NB4 (cell line): ENCODE results near the gene HOXD1.

ENCODE experiments used
- DNase-seq: peaks from one replicate; pipeline ENCODE4 v3.0.0; 2010; ENCODE audit warnings: low read depth
- H3K4me3 ChIP-seq: one replicate; pipeline ENCODE4 v1.5.1; 2011; ENCODE audit warnings: mild to moderate bottlenecking, low read depth, low read length, moderate library complexity
- CTCF ChIP-seq: IDR thresholded peaks from one replicate; pipeline ENCODE4 v1.5.1; 2012; ENCODE audit warnings: low read depth, low read length
- MAX ChIP-seq: IDR thresholded peaks from 2 replicates; pipeline ENCODE4 v1.6.1; 2011; ENCODE audit warnings: low read depth, low read length
- MYC ChIP-seq: IDR thresholded peaks from 2 replicates; pipeline ENCODE4 v1.6.1; 2011; ENCODE audit warnings: low read depth, low read length
- POLR2A ChIP-seq: IDR thresholded peaks from 2 replicates; pipeline ENCODE4 v1.6.1; 2011; ENCODE audit warnings: mild to moderate bottlenecking; ENCODE audit not compliant: insufficient read length; ENCODE audit errors: extremely low read depth

The HOXD1 gene

DNA sequence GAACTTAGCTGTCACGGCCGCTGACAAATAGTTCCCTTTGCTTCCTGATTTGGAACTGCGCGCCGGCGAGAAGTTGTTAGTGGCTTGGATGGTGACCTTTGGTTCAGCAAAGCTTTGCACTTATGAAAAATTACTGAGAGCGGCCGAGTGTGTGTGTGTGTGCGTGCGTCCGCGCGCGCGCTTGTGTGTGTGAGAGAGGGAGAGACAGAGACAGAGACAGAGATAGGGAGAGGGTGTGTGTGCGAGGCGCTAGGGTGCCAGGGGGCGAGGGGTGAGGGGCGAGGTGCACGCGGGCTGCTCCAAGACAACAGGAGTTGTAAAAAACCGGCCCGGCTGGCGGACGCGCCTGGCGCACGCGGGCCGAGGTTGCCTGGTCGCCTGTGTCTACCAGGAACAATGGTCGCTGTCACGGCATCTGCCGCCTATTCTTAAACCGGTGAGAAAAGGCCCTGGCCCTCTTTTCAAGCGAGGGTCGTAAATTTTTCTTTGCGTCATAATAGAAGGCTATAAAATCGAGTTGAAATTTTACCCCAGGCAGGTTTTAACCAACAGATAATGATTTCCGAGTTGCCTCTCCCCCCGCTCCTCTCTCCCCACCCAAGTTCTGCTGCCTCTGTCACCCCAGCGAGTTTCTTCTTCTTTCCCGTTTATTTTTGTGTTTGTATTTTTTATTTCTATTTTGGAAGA lies 30.8 kb upstream of the HOXD1 start:
- TF ChIP-seq MYC (no peak), CTCF (no peak), MAX (no peak), POLR2A (no peak)
- no peak overlapping the region for H3K4me3 ChIP-seq
- no peak for DNase-seq

GRCh38 chr2:176158186-176158591 lies 30.3 kb upstream of the HOXD1 start:
- TF ChIP-seq POLR2A = no peak
- no peak for TF ChIP-seq MAX
- no peak for TF ChIP-seq CTCF
- TF ChIP-seq MYC = no peak
- DNase-seq = no peak
- no peak overlapping the region for H3K4me3 ChIP-seq

DNA sequence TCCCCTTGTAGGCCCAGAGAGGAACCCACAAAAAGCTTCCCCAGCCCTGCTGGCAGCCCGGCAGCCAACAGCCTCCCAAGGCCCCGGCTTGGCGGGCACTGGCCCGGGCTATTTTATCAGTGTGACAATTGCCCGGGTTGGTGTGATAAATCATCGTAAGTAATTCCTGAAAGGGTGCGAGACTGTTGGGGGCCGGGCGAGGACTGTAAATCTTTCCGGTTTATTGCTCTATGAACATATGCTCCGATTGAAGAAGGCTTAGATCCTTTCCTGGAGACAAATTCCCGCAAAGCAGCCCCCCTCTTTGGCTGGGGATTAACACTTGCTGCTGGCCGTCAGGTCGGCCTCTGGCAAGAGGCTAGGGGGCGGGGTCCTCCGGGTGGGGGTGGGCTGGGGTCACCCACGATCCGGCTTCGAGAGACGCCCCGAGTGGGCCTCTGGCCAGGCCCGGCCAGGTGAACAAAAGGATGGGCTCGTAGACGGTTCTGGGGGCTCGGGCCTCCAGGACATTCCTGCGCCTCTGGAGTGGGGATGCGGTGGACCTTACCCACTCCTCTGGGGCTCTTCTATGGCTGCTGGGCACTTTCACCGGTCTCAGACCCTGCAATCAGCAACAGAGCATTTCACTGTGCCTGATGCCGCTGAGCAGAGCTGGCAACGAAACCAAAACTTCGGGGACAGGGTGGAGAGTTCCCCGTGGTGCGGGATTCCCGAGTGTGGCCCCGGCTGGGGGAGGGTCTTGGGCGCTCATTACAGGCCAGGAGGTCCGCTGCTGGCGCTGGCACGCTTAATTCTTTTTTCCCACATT lies 29.4 kb upstream of the HOXD1 start:
- DNase-seq = no peak
- no peak overlapping the region for H3K4me3 ChIP-seq
- TF ChIP-seq MYC (no peak), CTCF (no peak), MAX (no peak), POLR2A (no peak)

- no peak overlapping the region for H3K4me3 ChIP-seq
- no peak for DNase-seq
- TF ChIP-seq MAX (no peak), CTCF (no peak), MYC (no peak), POLR2A (no peak)
Observed at GRCh38 chr2:176159663-176160250, 28.7 kb upstream of the HOXD1 start.

- no peak overlapping the region for H3K4me3 ChIP-seq
- TF ChIP-seq MYC (no peak), POLR2A (no peak), MAX (no peak), CTCF (no peak)
- DNase-seq = no peak
Observed at GRCh38 chr2:176160251-176160985, 28.1 kb upstream of the HOXD1 start.
